Mucosa of descending colon (tissue), 3 donors: ENCODE measurements around the gene JAK1. TPM values are rescaled to one million over a fixed set of nuclear protein-coding genes. Genes with fewer than 3 reads are reported as not detected.

Source experiments
- ATAC-seq: fragments of 200-7000 bp; cut with Tn5 transposase; one replicate; pipeline ENCODE4 v1.9.1; 2020; ENCODE audit warnings: mild to moderate bottlenecking, moderate library complexity
- DNase-seq, 3 donors: peaks; one replicate each; pipeline ENCODE4 v3.0.0-alpha.2; 2020
- H3K36me3 ChIP-seq: fragments of 200-600 bp; one replicate; pipeline ENCODE4 v1.8.0; 2021; ENCODE audit warnings: low read depth, mild to moderate bottlenecking
- H3K4me1 ChIP-seq: fragments of 200-600 bp; one replicate; pipeline ENCODE4 v1.8.0; 2021; ENCODE audit warnings: low read depth, mild to moderate bottlenecking
- H3K4me3 ChIP-seq: fragments of 200-600 bp; one replicate; pipeline ENCODE4 v1.8.0; 2021; ENCODE audit warnings: mild to moderate bottlenecking
- H3K9me3 ChIP-seq: fragments of 200-600 bp; one replicate; pipeline ENCODE4 v1.8.0; 2021; ENCODE audit warnings: mild to moderate bottlenecking
- CTCF ChIP-seq: fragments of 200-600 bp; IDR thresholded peaks from one replicate; pipeline ENCODE4 v1.8.0; 2022; ENCODE audit warnings: antibody characterized with exemption, mild to moderate bottlenecking
- intact Hi-C, 2 donors: fragments of 100-400 bp; cut with DNase I in 1 of 2; cut with micrococcal nuclease in 1 of 2; formaldehyde crosslinking; loops; one replicate each; pipeline versions ENCODE4 v1.11.0 to v1.11.1; 2022; cut with DNase I, micrococcal nuclease
- total RNA-seq, 3 donors: library from RNA; stranded (reverse); fragmentation: NEBNext Ultra II Directional in 2 of 3; extraction: Animal tissue kit (Norgen Biotek cat#: 25700) in 2 of 3; gene quantifications; one replicate each; pipeline versions ENCODE4 v1.2.1 to v1.2.4, GENCODE V29; 2021 to 2023
- donor health status: DM: no; HTN: no; CAD: no; lungs with moderate emphysema.
- donor health status: DM: no; HTN: no; CAD: no.
- donor health status: DM: no; HTN: yes; CAD: no.

JAK1 gene
- total RNA-seq, 3 donors from 2014 or later: 97.1 to 132 (median 103) TPM

- TF ChIP-seq CTCF: no peak
Measured at GRCh38 chr1:64790832-64791487, 175.4 kb downstream of the JAK1 start.

More at GRCh38 chr1:64790832-64791487, 175.4 kb downstream of the JAK1 start:
- DNase-seq (no peak), ATAC-seq (peak; percentile 25)
- H3K4me1 ChIP-seq: no peaks in the 10 kb centered on the region
- H3K4me3 ChIP-seq: no peak overlapping the region
- peaks cover 11% of the 10 kb centered on the region for H3K9me3 ChIP-seq
- intact Hi-C loops: no loop called here
- H3K36me3 ChIP-seq: no peaks in the 10 kb centered on the region

Other genes with a start within 250 kb of the JAK1 start
- 10 to 100 TPM; 35.9 to 81.0 (median 46.3) TPM for gene RAVER2, start 221.5 kb downstream of the JAK1 start, total RNA-seq
- 10 to 100 TPM; 27.1 to 72.8 (median 47.9) TPM for gene AK4, start 181.7 kb upstream of the JAK1 start, total RNA-seq